ENCODE measurements around the gene ZRANB2. TPM values are rescaled to one million over a fixed set of nuclear protein-coding genes. Genes with fewer than 3 reads are reported as not detected.

Gene ZRANB2
- total RNA-seq, 1 donor from 2014 or later, result 59.7 TPM

DNA sequence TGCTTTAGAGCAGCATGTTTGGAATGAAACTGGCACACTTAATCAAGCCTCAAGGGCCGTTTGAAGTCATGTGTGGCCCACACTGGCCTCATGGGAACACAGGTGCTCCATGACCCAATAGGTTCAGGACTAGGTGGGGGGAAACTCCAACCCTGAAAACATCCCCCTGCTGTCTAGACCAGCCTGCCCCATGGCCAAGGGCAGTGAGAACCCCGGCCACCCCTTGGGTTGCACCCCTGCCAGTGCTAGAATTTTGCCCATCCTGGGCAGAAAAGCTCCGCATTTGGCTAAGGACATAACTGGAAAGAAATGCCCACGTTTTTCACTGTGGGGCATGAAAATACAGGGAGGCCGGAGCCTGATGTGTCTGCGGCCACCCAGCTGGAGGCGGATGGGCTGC, 27.1 kb downstream of the ZRANB2 start:
- intact Hi-C loops (cut with DNase I), result loop anchor here (10.0 kb wide), 1 partner anchor 529 kb away; no protein-coding TSS in a partner anchor

DNA sequence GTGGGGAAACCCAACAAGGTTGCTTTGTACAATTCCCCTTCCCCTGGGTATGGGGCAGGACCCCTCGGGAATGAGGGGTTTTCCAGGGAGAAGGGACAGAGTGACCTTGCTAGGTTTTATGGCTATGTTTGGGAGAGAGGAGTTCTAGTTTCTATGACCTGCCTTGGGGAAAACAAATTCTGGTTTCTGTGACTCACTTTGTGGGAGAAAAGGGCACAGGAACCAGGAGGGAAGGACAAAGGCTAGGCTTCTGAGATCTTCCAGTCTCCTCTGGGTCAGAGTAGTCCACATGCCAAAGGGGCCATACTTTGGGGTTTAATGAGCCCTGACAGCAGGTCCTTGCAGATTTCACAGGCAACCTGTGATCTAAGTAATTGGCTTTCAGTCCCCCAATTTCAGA, 27.7 kb downstream of the ZRANB2 start:
- Histone ChIP-seq H3K27me3 (no peaks in the 10 kb centered on the region), H3K9me3 (no peaks in the 10 kb centered on the region), H3K27ac (no peak overlapping the region), H3K4me3 (no peak overlapping the region), H3K36me3 (peaks cover 0 to under 1% of the 10 kb centered on the region in 2 donors), H3K4me1 (peaks cover 3% of the 10 kb centered on the region)
- intact Hi-C loops (cut with DNase I), result loop anchor here (10.0 kb wide), 1 partner anchor 528 kb away; no protein-coding TSS in a partner anchor
- DNase-seq (ENCODE audit: extremely low spot score in 2 of 2), result no peak
- TF ChIP-seq, protein P1, sequence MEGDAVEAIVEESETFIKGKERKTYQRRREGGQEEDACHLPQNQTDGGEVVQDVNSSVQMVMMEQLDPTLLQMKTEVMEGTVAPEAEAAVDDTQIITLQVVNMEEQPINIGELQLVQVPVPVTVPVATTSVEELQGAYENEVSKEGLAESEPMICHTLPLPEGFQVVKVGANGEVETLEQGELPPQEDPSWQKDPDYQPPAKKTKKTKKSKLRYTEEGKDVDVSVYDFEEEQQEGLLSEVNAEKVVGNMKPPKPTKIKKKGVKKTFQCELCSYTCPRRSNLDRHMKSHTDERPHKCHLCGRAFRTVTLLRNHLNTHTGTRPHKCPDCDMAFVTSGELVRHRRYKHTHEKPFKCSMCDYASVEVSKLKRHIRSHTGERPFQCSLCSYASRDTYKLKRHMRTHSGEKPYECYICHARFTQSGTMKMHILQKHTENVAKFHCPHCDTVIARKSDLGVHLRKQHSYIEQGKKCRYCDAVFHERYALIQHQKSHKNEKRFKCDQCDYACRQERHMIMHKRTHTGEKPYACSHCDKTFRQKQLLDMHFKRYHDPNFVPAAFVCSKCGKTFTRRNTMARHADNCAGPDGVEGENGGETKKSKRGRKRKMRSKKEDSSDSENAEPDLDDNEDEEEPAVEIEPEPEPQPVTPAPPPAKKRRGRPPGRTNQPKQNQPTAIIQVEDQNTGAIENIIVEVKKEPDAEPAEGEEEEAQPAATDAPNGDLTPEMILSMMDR (IDR thresholded peaks at IDR 0.05), result no peak

More for the DNA sequence above, 27.1 kb downstream of the ZRANB2 start:
- Histone ChIP-seq H3K36me3 (peaks cover 0 to 4% of the 10 kb centered on the region in 2 donors), H3K27ac (no peak overlapping the region), H3K27me3 (no peaks in the 10 kb centered on the region), H3K4me1 (no peaks in the 10 kb centered on the region), H3K9me3 (no peaks in the 10 kb centered on the region), H3K4me3 (no peak overlapping the region)
- no peak for DNase-seq (ENCODE audit: extremely low spot score in 2 of 2)
- no peak for TF ChIP-seq POLR2A (IDR thresholded peaks at IDR 0.05)
- TF ChIP-seq POLR2AphosphoS5 (IDR thresholded peaks at IDR 0.05; ENCODE audit: insufficient read depth in 1 of 2, low read depth in 1 of 2), result no peak
- TF ChIP-seq, protein P1 (IDR thresholded peaks at IDR 0.05), result no peak

DNA sequence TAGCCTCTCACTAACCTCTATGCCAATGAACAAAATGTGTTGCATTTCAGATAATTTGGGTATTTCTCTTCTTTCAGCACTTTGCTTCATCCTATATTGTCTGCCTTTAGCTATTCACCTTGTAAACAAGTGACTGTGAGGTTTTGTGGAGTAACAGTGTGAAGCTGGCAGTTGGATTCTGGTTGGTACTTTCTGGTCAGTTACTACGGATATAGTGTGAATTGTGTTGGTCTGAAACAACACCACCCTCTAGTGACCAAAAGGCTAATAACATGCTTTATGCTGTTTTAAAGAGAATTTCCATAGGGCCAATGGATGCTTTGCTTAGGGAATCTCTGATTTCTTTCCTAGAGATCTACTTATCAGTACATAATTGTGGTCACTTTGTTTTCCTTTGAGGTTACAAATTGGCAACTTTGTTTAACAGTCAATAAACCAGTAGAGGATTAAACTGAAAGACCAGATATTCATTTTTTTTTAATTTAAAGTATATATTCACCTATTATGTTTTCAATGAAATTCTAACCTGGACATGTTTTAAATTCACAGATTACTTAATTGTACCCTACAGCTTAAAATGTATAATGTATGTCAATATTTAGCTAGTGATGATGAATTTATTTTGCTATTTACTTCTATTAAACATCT, 30.8 kb downstream of the ZRANB2 start:
- intact Hi-C loops (cut with DNase I), result loop anchor here (10.0 kb wide), 1 partner anchor 525 kb away; no protein-coding TSS in a partner anchor
- Histone ChIP-seq H3K4me3 (no peak overlapping the region), H3K9me3 (no peaks in the 10 kb centered on the region), H3K36me3 (no peaks in the 10 kb centered on the region), H3K27ac (no peak overlapping the region), H3K4me1 (peaks cover 15% of the 10 kb centered on the region), H3K27me3 (no peaks in the 10 kb centered on the region)
- TF ChIP-seq POLR2AphosphoS5 (IDR thresholded peaks at IDR 0.05; ENCODE audit: insufficient read depth in 1 of 2, low read depth in 1 of 2) (no peak), POLR2A (IDR thresholded peaks at IDR 0.05) (no peak)
- TF ChIP-seq, protein P1 (IDR thresholded peaks at IDR 0.05), result peak; percentile 50 to 68 (median 50)
- DNase-seq (ENCODE audit: extremely low spot score in 2 of 2), result no peak

DNA sequence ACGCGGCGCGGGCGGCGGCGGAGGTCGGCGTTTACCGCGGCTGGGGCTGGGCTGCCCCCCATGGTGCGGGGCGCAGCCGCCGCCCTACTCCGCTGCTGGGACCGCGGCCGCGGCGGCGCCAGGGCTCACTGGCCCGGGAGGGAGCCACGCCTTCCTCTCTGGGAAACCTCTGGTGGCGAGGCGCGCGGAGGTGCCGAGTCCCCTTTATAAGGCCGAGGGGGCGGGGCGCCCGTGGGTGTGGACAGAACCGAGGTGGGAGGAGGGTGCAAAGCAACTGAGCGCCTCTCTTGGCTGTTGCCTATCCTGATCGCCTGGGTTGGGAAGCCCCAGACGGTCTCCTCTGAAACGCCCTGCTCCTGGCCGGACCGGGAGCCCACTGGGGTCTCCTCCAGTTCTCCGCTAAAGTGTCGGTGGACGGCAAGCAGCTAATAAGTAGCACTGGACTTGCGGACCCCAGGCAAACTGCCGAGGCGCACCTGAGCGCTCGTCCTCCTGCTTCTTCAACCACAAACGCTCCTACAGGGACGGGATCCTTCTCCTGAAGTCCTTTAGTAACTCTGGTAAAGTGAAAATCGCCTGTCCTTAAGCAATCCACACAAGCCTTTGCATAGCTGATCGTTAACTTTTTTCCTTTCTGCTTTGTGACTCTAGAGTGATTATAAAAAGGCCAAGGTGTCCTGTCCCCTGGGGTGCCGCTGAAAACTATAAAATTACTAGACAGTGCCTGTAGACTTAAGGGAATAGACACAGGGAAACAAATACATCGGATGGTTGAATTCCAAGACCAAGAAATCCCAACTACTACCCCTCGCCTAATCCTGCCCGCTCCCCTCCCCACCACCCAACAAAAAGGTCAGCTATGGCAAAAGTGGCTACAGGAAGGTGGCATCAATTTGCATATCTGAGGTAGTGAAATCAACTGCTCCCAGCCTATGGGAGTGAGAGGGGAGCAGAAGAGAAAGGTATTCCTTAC, 32.9 kb downstream of the ZRANB2 start, which contains the start of gene PTGER3:
PTGER3 (minus strand) TSS at position 182 of the 973 bp plus-strand sequence. CDS start 239 bp downstream, outside the sequence.
- no peak for TF ChIP-seq POLR2AphosphoS5 (IDR thresholded peaks at IDR 0.05; ENCODE audit: insufficient read depth in 1 of 2, low read depth in 1 of 2)
- TF ChIP-seq POLR2A (IDR thresholded peaks at IDR 0.05), result no peak
- no peak within 1 kb of the TSS for H3K27ac ChIP-seq
- H3K4me1 ChIP-seq, result peaks cover 15% of the 10 kb centered on the region
- DNase-seq (ENCODE audit: extremely low spot score in 2 of 2), result peak in 1 of 2 donors; percentile 89
- H3K4me3 ChIP-seq, result peak within 1 kb of the TSS; percentile 38 to 62
- intact Hi-C loops (cut with DNase I), result loop anchor here (1.0 kb wide), 1 partner anchor 362 kb away; no protein-coding TSS in a partner anchor
- H3K9me3 ChIP-seq, result no peaks in the 10 kb centered on the region
- H3K36me3 ChIP-seq, result no peaks in the 10 kb centered on the region
- H3K27me3 ChIP-seq, result no peaks in the 10 kb centered on the region

DNA sequence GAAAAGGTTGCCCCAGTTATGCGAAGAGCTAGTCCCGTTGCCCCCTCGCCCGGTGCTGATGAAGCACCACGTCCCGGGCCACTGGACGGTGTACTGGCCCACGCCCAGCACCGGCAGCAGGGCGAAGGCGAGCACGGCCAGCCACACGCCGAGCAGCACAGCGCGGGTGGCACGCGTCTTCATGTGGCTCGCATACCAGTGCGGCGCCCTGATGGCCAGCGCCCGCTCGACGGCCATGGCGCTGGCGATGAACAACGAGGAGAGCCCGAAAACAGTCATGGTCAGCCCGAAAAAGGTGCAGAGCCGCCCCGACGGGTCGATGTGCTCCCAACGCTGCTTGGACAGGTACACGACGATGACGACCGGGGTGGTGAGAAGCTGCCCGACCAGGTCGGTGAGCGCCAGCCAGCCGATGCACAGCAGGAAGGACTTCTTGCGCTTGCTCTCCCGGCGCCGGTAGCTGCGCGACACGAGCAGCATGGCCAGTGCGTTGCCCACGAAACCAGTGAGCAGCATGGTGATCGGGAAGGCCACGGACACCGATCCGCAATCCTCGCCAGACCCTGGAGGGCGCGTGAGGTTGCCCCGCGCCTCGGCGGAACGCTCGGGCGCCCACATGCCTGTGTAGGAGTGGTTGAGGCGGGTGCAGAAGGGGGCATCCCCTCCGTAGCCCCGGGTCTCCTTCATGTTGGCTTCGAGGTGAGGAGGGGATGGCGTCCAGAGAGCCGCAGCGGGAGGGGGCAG, 33.8 kb downstream of the ZRANB2 start:
- Histone ChIP-seq H3K27me3 (no peaks in the 10 kb centered on the region), H3K36me3 (no peaks in the 10 kb centered on the region), H3K4me3 (peak overlapping the region; percentile 38 to 62), H3K4me1 (peaks cover 15% of the 10 kb centered on the region), H3K9me3 (no peaks in the 10 kb centered on the region), H3K27ac (no peak overlapping the region)
- no peak for DNase-seq (ENCODE audit: extremely low spot score in 2 of 2)
- intact Hi-C loops (cut with DNase I), result no loop called here
- no peak for TF ChIP-seq POLR2AphosphoS5 (IDR thresholded peaks at IDR 0.05; ENCODE audit: insufficient read depth in 1 of 2, low read depth in 1 of 2)
- TF ChIP-seq, protein P1 (IDR thresholded peaks at IDR 0.05), result no peak
- no peak for TF ChIP-seq POLR2A (IDR thresholded peaks at IDR 0.05)

Measured in vagina (tissue), 2 donors.